K562 (cell line): ENCODE data around the gene TRMT10B. TPM values are rescaled to one million over a fixed set of nuclear protein-coding genes. Genes with fewer than 3 reads are reported as not detected.

Source experiments
- CREM ChIP-seq: IDR thresholded peaks from 2 replicates; pipeline ENCODE4 v1.6.1; 2014; ENCODE audit warnings: antibody characterized with exemption, low read depth
- GATAD2A ChIP-seq: fragments of 450-650 bp; IDR thresholded peaks from 2 replicates; pipeline ENCODE4 v1.6.1; 2017
- KLF13 ChIP-seq: fragments of 450-650 bp; IDR thresholded peaks from 2 replicates; pipeline ENCODE4 v1.6.1; 2016; ENCODE audit warnings: missing genetic modification characterization, low read depth, mild to moderate bottlenecking, missing compliant biosample characterization, moderate library complexity, borderline replicate concordance
- MYBL2 ChIP-seq, 2 experiments: fragments of 450-650 bp in 1 of 2; sonication (generic) in 1 of 2; formaldehyde crosslinking in 1 of 2; IDR thresholded peaks; 2 replicates each; pipeline versions ENCODE4 v1.6.1 to v1.8.1; 2017 to 2022; ENCODE audit warnings: borderline replicate concordance in 1 of 2, inconsistent platforms in 1 of 2, low read depth in 1 of 2, mild to moderate bottlenecking in 1 of 2, missing genetic modification reagents in 1 of 2, moderate library complexity in 1 of 2
- POLR3A ChIP-seq: IDR thresholded peaks from 2 replicates; pipeline ENCODE4 v1.6.1; 2011; ENCODE audit warnings: borderline replicate concordance, mild to moderate bottlenecking, moderate library complexity; ENCODE audit not compliant: insufficient read length, insufficient read depth; ENCODE audit errors: extremely low read depth
- ZFX ChIP-seq: sonication (generic); formaldehyde crosslinking; IDR thresholded peaks from 2 replicates; pipeline ENCODE4 v1.8.0; 2022; ENCODE audit warnings: mild to moderate bottlenecking, missing genetic modification reagents, moderate library complexity
- ZNF717 ChIP-seq: fragments of 250-450 bp; sonication (Bioruptor Pico); IDR thresholded peaks from 2 replicates; pipeline ENCODE4 v1.5.0; 2021
- polyA plus RNA-seq, 8 experiments: library from polyadenylated mRNA; depleted of rRNA in 4 of 8; stranded (reverse) in 5 of 8; unstranded in 3 of 8; fragments of >200 nt; fragmentation: Nextera tagmentation in 2 of 8; fragmentation: Illumina TruSeq in 1 of 8; extraction: Ambion mirVana in 2 of 8; extraction: Trizol in 1 of 8; gene quantifications; 2 replicates each; pipeline versions ENCODE4 v1.2.1 to v1.2.3, GENCODE V29; 2011 to 2014; ENCODE audit warnings: inconsistent platforms in 1 of 8, missing spikeins in 1 of 8
- total RNA-seq, 7 experiments: library from RNA; depleted of rRNA in 6 of 7; stranded (reverse); fragments of >200 nt in 6 of 7; fragmentation: Illumina TruSeq in 2 of 7; extraction: Trizol in 2 of 7; gene quantifications; 2 replicates each; pipeline versions ENCODE4 v1.2.1 to v1.2.3, GENCODE V29; 2011 to 2021; ENCODE audit warnings: low replicate concordance in 1 of 7
- TF ChIP-seq, protein P1 (sequence below): fragments of 450-650 bp; IDR thresholded peaks from 2 replicates; pipeline ENCODE4 v1.6.1; 2016; ENCODE audit warnings: borderline replicate concordance
- TF ChIP-seq, protein P2 (sequence below): fragments of 250-450 bp; sonication (Bioruptor Pico); IDR thresholded peaks from 2 replicates; pipeline ENCODE4 v1.4.0; 2020; ENCODE audit warnings: mild to moderate bottlenecking, moderate library complexity, borderline replicate concordance
- TF ChIP-seq, protein P3 (sequence below): fragments of 150-350 bp; conservative IDR thresholded peaks from 2 replicates; pipeline ENCODE4 v1.6.1; 2014; ENCODE audit warnings: low read length
- TF ChIP-seq, protein P4 (sequence below): fragments of 250-450 bp; sonication (Bioruptor Pico); IDR thresholded peaks from 2 replicates; pipeline ENCODE4 v1.8.0; 2022; ENCODE audit warnings: inconsistent platforms, mild to moderate bottlenecking, moderate library complexity, borderline replicate concordance
- TF ChIP-seq, protein P5 (sequence below): fragments of 450-650 bp; IDR thresholded peaks from one replicate; pipeline ENCODE4 v1.6.1; 2018; ENCODE audit warnings: mild to moderate bottlenecking, moderate library complexity; ENCODE audit not compliant: partially characterized antibody
- TF ChIP-seq, protein P6 (sequence below): fragments of 450-650 bp; formaldehyde crosslinking; IDR thresholded peaks from 2 replicates; pipeline ENCODE4 v1.4.0; 2020; ENCODE audit warnings: mild to moderate bottlenecking, moderate library complexity

Gene TRMT10B
- total and polyA plus RNA-seq, 9 of the 15 experiments (the other 6 are each of a cell fraction or from before 2014, with no cell fraction given): 2.9 to 13.4 (median 7.0) TPM

DNA sequence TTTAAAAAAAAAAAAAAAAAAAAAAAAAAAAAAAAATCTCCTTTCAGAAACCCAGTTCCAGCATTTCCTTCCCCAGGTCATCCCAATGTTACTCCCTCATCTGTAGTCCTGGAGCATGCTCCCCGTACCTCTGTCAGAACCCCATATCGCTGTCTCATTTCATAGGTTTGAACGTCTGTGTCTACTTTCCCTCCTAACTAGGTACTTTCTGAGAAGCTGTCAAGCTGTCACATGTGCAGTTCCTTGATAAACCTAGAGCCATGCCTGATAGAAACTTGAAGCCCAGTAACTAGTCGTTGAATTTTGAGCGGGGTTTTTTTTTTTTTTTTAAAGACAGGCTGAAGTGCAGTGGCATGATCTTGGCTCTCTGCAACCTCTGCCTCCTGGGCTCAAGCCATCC, 15.7 kb downstream of the TRMT10B start (continued):
- TF ChIP-seq, protein P1, sequence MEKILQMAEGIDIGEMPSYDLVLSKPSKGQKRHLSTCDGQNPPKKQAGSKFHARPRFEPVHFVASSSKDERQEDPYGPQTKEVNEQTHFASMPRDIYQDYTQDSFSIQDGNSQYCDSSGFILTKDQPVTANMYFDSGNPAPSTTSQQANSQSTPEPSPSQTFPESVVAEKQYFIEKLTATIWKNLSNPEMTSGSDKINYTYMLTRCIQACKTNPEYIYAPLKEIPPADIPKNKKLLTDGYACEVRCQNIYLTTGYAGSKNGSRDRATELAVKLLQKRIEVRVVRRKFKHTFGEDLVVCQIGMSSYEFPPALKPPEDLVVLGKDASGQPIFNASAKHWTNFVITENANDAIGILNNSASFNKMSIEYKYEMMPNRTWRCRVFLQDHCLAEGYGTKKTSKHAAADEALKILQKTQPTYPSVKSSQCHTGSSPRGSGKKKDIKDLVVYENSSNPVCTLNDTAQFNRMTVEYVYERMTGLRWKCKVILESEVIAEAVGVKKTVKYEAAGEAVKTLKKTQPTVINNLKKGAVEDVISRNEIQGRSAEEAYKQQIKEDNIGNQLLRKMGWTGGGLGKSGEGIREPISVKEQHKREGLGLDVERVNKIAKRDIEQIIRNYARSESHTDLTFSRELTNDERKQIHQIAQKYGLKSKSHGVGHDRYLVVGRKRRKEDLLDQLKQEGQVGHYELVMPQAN: peak; percentile 77
- TF ChIP-seq KLF13: no peak
- TF ChIP-seq, protein P2, sequence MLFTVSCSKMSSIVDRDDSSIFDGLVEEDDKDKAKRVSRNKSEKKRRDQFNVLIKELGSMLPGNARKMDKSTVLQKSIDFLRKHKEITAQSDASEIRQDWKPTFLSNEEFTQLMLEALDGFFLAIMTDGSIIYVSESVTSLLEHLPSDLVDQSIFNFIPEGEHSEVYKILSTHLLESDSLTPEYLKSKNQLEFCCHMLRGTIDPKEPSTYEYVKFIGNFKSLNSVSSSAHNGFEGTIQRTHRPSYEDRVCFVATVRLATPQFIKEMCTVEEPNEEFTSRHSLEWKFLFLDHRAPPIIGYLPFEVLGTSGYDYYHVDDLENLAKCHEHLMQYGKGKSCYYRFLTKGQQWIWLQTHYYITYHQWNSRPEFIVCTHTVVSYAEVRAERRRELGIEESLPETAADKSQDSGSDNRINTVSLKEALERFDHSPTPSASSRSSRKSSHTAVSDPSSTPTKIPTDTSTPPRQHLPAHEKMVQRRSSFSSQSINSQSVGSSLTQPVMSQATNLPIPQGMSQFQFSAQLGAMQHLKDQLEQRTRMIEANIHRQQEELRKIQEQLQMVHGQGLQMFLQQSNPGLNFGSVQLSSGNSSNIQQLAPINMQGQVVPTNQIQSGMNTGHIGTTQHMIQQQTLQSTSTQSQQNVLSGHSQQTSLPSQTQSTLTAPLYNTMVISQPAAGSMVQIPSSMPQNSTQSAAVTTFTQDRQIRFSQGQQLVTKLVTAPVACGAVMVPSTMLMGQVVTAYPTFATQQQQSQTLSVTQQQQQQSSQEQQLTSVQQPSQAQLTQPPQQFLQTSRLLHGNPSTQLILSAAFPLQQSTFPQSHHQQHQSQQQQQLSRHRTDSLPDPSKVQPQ: no peak
- TF ChIP-seq POLR3A: no peak
- TF ChIP-seq, protein P3, sequence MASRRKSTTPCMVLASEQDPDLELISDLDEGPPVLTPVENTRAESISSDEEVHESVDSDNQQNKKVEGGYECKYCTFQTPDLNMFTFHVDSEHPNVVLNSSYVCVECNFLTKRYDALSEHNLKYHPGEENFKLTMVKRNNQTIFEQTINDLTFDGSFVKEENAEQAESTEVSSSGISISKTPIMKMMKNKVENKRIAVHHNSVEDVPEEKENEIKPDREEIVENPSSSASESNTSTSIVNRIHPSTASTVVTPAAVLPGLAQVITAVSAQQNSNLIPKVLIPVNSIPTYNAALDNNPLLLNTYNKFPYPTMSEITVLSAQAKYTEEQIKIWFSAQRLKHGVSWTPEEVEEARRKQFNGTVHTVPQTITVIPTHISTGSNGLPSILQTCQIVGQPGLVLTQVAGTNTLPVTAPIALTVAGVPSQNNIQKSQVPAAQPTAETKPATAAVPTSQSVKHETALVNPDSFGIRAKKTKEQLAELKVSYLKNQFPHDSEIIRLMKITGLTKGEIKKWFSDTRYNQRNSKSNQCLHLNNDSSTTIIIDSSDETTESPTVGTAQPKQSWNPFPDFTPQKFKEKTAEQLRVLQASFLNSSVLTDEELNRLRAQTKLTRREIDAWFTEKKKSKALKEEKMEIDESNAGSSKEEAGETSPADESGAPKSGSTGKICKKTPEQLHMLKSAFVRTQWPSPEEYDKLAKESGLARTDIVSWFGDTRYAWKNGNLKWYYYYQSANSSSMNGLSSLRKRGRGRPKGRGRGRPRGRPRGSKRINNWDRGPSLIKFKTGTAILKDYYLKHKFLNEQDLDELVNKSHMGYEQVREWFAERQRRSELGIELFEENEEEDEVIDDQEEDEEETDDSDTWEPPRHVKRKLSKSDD: no peak
- TF ChIP-seq, protein P4, sequence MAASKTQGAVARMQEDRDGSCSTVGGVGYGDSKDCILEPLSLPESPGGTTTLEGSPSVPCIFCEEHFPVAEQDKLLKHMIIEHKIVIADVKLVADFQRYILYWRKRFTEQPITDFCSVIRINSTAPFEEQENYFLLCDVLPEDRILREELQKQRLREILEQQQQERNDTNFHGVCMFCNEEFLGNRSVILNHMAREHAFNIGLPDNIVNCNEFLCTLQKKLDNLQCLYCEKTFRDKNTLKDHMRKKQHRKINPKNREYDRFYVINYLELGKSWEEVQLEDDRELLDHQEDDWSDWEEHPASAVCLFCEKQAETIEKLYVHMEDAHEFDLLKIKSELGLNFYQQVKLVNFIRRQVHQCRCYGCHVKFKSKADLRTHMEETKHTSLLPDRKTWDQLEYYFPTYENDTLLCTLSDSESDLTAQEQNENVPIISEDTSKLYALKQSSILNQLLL (CRISPR knock-in tag): no peak
- TF ChIP-seq CREM: 0 out of 2 replicates have a peak, but pooled peaks have one; percentile 4
- TF ChIP-seq, protein P5, sequence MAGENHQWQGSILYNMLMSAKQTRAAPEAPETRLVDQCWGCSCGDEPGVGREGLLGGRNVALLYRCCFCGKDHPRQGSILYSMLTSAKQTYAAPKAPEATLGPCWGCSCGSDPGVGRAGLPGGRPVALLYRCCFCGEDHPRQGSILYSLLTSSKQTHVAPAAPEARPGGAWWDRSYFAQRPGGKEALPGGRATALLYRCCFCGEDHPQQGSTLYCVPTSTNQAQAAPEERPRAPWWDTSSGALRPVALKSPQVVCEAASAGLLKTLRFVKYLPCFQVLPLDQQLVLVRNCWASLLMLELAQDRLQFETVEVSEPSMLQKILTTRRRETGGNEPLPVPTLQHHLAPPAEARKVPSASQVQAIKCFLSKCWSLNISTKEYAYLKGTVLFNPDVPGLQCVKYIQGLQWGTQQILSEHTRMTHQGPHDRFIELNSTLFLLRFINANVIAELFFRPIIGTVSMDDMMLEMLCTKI: no peak
- no peak for TF ChIP-seq GATAD2A
- TF ChIP-seq, protein P6, sequence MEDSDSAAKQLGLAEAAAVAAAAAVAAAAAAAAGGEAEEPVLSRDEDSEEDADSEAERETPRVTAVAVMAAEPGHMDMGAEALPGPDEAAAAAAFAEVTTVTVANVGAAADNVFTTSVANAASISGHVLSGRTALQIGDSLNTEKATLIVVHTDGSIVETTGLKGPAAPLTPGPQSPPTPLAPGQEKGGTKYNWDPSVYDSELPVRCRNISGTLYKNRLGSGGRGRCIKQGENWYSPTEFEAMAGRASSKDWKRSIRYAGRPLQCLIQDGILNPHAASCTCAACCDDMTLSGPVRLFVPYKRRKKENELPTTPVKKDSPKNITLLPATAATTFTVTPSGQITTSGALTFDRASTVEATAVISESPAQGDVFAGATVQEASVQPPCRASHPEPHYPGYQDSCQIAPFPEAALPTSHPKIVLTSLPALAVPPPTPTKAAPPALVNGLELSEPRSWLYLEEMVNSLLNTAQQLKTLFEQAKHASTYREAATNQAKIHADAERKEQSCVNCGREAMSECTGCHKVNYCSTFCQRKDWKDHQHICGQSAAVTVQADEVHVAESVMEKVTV (CRISPR knock-in tag): no peak
- TF ChIP-seq MYBL2 (IDR thresholded peaks at IDR 0.05; ENCODE audit: low read depth): peak; percentile 43; the same call in 1 of the 2 replicates
- TF ChIP-seq MYBL2 (CRISPR knock-in tag; IDR thresholded peaks at IDR 0.05; ENCODE audit: borderline replicate concordance): no peak
- no peak for TF ChIP-seq ZNF717 (CRISPR knock-in tag)
- TF ChIP-seq ZFX (CRISPR knock-in tag): no peak
